Measurements from ENCODE around the gene FANCC.

FANCC gene

GRCh38 chr9:95058121-95058785, 259.3 kb downstream of the FANCC start:
- DNase-seq: no peak

- no peak for DNase-seq
Observed at GRCh38 chr9:95057101-95057500, 260.4 kb downstream of the FANCC start.

DNA sequence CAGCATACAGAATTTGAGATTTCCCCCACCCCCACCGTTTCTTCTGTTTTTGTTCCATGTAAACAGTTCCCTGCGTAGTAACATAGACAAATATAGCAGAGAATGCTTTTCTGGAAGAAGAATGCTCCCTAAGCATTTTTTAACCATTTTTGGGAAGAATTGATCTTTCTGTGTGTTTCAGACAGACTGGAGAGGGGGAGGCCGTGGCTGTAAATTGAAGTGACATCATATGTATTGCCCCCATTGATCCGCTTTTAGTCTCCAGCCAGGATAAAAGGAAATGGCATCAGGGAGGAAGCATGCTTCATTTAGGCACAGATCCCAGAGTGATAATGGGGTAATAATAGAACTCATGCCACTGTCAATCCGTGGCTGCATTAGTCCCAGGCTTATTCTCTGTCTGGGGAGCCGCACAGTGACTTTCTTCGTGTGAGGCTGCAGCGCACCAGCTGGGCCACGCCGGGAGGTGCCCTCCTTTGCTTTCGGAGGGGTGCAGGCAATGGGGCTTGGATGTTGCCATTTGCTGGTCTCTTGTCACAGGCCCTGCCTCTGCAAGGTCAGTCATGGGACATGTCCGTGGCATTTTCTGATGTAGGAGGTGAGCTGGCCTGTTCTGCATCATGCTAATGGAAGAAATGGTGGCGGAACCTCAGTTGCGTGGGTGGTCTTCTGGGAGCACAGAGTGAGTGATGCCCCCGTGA, 261.5 kb downstream of the FANCC start:
- no peak for DNase-seq

GRCh38 chr9:95055334-95055850, 262.1 kb downstream of the FANCC start:
- no peak for DNase-seq

DNA sequence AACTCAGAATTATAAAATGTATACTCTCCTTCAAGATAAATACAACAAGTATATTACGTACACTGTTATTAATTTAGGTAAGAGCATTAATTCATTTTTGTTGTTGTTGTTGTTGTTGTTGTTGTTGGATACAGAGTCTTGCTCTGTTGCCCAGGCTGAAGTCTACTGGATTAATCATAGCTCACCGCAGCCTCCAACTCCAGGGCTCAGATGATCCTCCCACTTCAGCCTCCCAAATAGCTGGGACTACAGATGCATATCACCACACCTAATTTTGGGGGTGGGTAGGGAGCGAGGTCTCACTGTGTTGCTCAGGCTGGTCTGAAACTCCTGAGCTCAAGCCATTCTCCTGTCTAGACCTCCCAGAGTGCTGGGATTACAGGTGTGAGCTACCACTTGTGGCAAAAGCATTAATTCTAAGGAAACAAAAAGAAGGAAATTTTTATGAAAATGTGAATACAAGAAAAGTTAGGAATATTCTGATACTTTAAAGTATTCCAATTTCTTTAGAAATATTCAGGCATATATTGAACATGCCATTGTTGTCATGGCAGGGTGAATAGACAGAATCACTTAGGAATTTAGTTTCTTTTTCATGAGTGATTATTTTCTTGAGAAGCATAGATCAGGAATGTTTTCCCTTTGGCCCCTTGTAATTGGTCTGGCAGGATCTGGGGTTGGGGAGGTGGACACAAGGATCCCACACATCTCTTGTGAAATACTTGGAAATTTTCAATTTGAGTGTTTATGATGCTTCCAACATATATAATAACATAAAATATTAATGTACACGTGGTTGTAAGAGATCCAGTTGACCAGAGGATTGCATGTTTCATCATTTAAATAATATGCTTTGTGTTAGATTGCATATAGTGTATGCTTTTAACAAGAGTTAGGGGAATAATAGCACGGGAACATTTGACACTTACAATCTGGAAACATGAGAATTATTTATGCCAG, 263.6 kb downstream of the FANCC start:
- DNase-seq: no peak

GRCh38 chr9:95049761-95050160, 267.7 kb downstream of the FANCC start:
- DNase-seq: no peak

All from RPMI8226 (cell line).